Panc1 (cell line): Measurements from ENCODE around the gene MLLT10. TPM values are rescaled to one million over a fixed set of nuclear protein-coding genes. Genes with fewer than 3 reads are reported as not detected.

Experiments used
- ATAC-seq: fragments of 200-7000 bp; cut with Tn5 transposase; 2 replicates; pipeline ENCODE4 v1.9.1; 2020; ENCODE audit warnings: mild to moderate bottlenecking, moderate library complexity
- BruUV-seq: library from RNA; stranded (reverse); fragments of 400-500 nt; replicated peaks from 2 replicates; lab custom pipeline; 2021; lab: Mats Ljungman, UMichigan
- CTCF ChIA-PET: fragments of 300-600 bp; sonication (Branson Sonifier 250); formaldehyde crosslinking; loops from one replicate; lab custom pipeline; 2022; ENCODE audit warnings: antibody characterized with exemption; lab: Charles Lee
- POLR2A ChIA-PET: fragments of 300-600 bp; sonication (Branson Sonifier 250); formaldehyde crosslinking; loops from one replicate; lab custom pipeline; 2022; ENCODE audit warnings: antibody characterized with exemption; lab: Charles Lee
- DNase-seq: peaks from one replicate; pipeline ENCODE4 v3.0.0-alpha.2; 2010; ENCODE audit warnings: low read depth, low spot score
- H3K27ac ChIP-seq: 2 replicates; pipeline ENCODE4 v1.5.1; 2011; ENCODE audit warnings: mild to moderate bottlenecking, low read length, inconsistent platforms
- H3K27me3 ChIP-seq: fragments of 200-500 bp; sonication (Bioruptor generic); 2 replicates; pipeline ENCODE4 v1.6.0; 2014; ENCODE audit warnings: low read length, inconsistent platforms; ENCODE audit not compliant: control insufficient read depth, insufficient read depth
- H3K36me3 ChIP-seq: fragments of 200-500 bp; sonication (Bioruptor generic); 2 replicates; pipeline ENCODE4 v1.5.1; 2014; ENCODE audit warnings: inconsistent platforms, mild to moderate bottlenecking, low read length, moderate library complexity; ENCODE audit not compliant: control insufficient read depth, insufficient read depth
- H3K4me1 ChIP-seq: 2 replicates; pipeline ENCODE4 v1.5.1; 2011; ENCODE audit warnings: inconsistent platforms, mild to moderate bottlenecking, low read length, moderate library complexity; ENCODE audit not compliant: control insufficient read depth, insufficient read depth
- H3K4me3 ChIP-seq, 2 experiments: 2 replicates each; pipeline ENCODE4 v1.5.1; 2011 to 2012; ENCODE audit warnings: low read depth in 2 of 2, low read length in 2 of 2, mild to moderate bottlenecking in 2 of 2, inconsistent platforms in 1 of 2, moderate library complexity in 1 of 2
- H3K9me3 ChIP-seq: fragments of 200-500 bp; sonication (Bioruptor generic); 2 replicates; pipeline ENCODE4 v1.5.1; 2014; ENCODE audit warnings: low read depth, mild to moderate bottlenecking, inconsistent platforms, low read length, moderate library complexity; ENCODE audit not compliant: control insufficient read depth, insufficient read depth
- CTCF ChIP-seq: fragments of 450-650 bp; IDR thresholded peaks from 2 replicates; pipeline ENCODE4 v1.5.1; 2017; ENCODE audit warnings: mild to moderate bottlenecking
- POLR2AphosphoS5 ChIP-seq: IDR thresholded peaks from 2 replicates; pipeline ENCODE4 v1.6.1; 2012; ENCODE audit warnings: mild to moderate bottlenecking, low read depth, low read length, moderate library complexity
- REST ChIP-seq, 2 experiments: IDR thresholded peaks; 2 replicates each; pipeline ENCODE4 v1.6.1; 2011 to 2012; ENCODE audit warnings: low read depth in 2 of 2, control low read depth in 1 of 2, low read length in 1 of 2, mild to moderate bottlenecking in 1 of 2, moderate library complexity in 1 of 2; ENCODE audit not compliant: insufficient read depth in 1 of 2
- SIN3A ChIP-seq: IDR thresholded peaks from 2 replicates; pipeline ENCODE4 v1.6.1; 2012; ENCODE audit warnings: low read depth, mild to moderate bottlenecking, low read length, moderate library complexity, borderline replicate concordance; ENCODE audit not compliant: insufficient read depth
- TCF7L2 ChIP-seq: IDR thresholded peaks from 2 replicates; pipeline ENCODE4 v1.6.1; 2011; ENCODE audit warnings: mild to moderate bottlenecking, low read depth, low read length, inconsistent platforms
- in situ Hi-C: cut with HindIII; loops from 2 replicates; pipeline ENCODE4 v1.10.0; 2016; ENCODE audit warnings: low sequenced_read_pairs, low pct_unique_long_range_greater_than_20kb
- intact Hi-C: fragments of 100-400 bp; cut with micrococcal nuclease; formaldehyde crosslinking; loops from one replicate; pipeline ENCODE4 v1.10.0; 2022; ENCODE audit not compliant: unreplicated experiment
- total RNA-seq: library from RNA; stranded (reverse); gene quantifications from one replicate; pipeline ENCODE4 v1.2.1, GENCODE V29; 2021; ENCODE audit not compliant: unreplicated experiment

Gene MLLT10
- total RNA-seq, 1 experiment from 2014 or later = 33.4 TPM

GRCh38 chr10:21727452-21728168 is 193.6 kb downstream of the MLLT10 start:
- POLR2A ChIA-PET = no interaction called here
- CTCF ChIA-PET = no interaction called here
- Histone ChIP-seq H3K27ac (peak overlapping the region; percentile 79), H3K9me3 (no peaks in the 10 kb centered on the region), H3K4me3 (no peak overlapping the region), H3K27me3 (no peaks in the 10 kb centered on the region), H3K4me1 (peaks cover 72% of the 10 kb centered on the region), H3K36me3 (no peaks in the 10 kb centered on the region; the same call in 1 of the 2 replicates)
- peak; percentile 69 for ATAC-seq
- TF ChIP-seq TCF7L2 (peak; percentile 85), REST (IDR thresholded peaks at IDR 0.05; ENCODE audit: insufficient read depth in 1 of 2, low read depth in 2 of 2, low read length in 1 of 2) (no peak), SIN3A (no peak)
- intact Hi-C loops (no loop called here), in situ Hi-C loops (no loop called here)
- no TSS peak for BruUV-seq
- no peak for DNase-seq

GRCh38 chr10:21728618-21729017 is 194.6 kb downstream of the MLLT10 start:
- DNase-seq = no peak
- intact Hi-C loops (no loop called here), in situ Hi-C loops (no loop called here)
- Histone ChIP-seq H3K36me3 (peaks cover 5% of the 10 kb centered on the region; the same call in 1 of the 2 replicates), H3K27me3 (no peaks in the 10 kb centered on the region), H3K9me3 (no peaks in the 10 kb centered on the region), H3K4me1 (peaks cover 69% of the 10 kb centered on the region), H3K27ac (peak overlapping the region; percentile 79), H3K4me3 (no peak overlapping the region)
- TF ChIP-seq CTCF = no peak
- TF ChIP-seq POLR2AphosphoS5 = no peak
- no peak for TF ChIP-seq REST (IDR thresholded peaks at IDR 0.05; ENCODE audit: insufficient read depth in 1 of 2, low read depth in 2 of 2, low read length in 1 of 2)
- no peak for TF ChIP-seq TCF7L2
- TF ChIP-seq SIN3A = no peak
- POLR2A ChIA-PET = no interaction called here
- CTCF ChIA-PET = no interaction called here
- no peak for ATAC-seq
- BruUV-seq = no TSS peak
